HCT116 (cell line): ENCODE results near the gene CREBL2. TPM values are rescaled to one million over a fixed set of nuclear protein-coding genes. Genes with fewer than 3 reads are reported as not detected.
"Not testable (repeated sequence)": the region's sequence is repeated elsewhere in the genome, so short reads cannot be mapped to it uniquely, and the experiment has no call there.

ENCODE experiments used
- ATAC-seq: fragments of 200-7000 bp; cut with Tn5 transposase; 2 replicates; pipeline ENCODE4 v1.9.1; 2020; ENCODE audit warnings: mild to moderate bottlenecking, moderate library complexity
- BruUV-seq: library from RNA; stranded (reverse); fragments of 400-500 nt; replicated peaks from 2 replicates; lab custom pipeline; 2021; lab: Mats Ljungman, UMichigan
- CTCF ChIA-PET: fragments of 300-600 bp; sonication (Branson Sonifier 250); formaldehyde crosslinking; loops from one replicate; lab custom pipeline; 2021; ENCODE audit warnings: antibody characterized with exemption; lab: Charles Lee
- POLR2A ChIA-PET: fragments of 300-600, 350-600 bp; sonication (Branson Sonifier 250); formaldehyde crosslinking; loops from one replicate; lab custom pipeline; 2021; ENCODE audit warnings: antibody characterized with exemption; lab: Charles Lee
- RAD21 ChIA-PET, 2 experiments: fragments of 300-600 bp; sonication (Branson Sonifier 250); formaldehyde crosslinking; loops; one replicate each; lab custom pipeline; 2023; ENCODE audit warnings: low total read pairs in 2 of 2; ENCODE audit not compliant: uncharacterized antibody in 2 of 2, unreplicated experiment in 2 of 2, low non-redundant PET in 1 of 2; lab: Charles Lee
- DNase-seq: peaks from one replicate; pipeline ENCODE4 v3.0.0-alpha.2; 2010; ENCODE audit warnings: low read depth, low spot score
- H2AFZ ChIP-seq: fragments of 200-600 bp; shearing (Covaris generic), sonication (generic); 2 replicates; pipeline ENCODE4 v1.6.1; 2017; ENCODE audit warnings: low read depth, mixed run types, mixed read lengths, antibody characterized with exemption, low read length; ENCODE audit not compliant: poor library complexity, severe bottlenecking
- H3K27ac ChIP-seq: 2 replicates; pipeline ENCODE4 v1.5.1; 2012; ENCODE audit warnings: low read depth, low read length
- H3K27me3 ChIP-seq: fragments of 200-600 bp; sonication (generic); 2 replicates; pipeline ENCODE4 v1.6.1; 2016; ENCODE audit warnings: mixed run types, low read length, mixed read lengths; ENCODE audit not compliant: insufficient read depth
- H3K36me3 ChIP-seq, 2 experiments: fragments of 200-500 bp in 1 of 2; fragments of 200-600 bp in 1 of 2; sonication (Bioruptor generic) in 1 of 2; sonication (generic) in 1 of 2; 2 replicates each; pipeline versions ENCODE4 v1.5.1 to v1.6.1; 2014 to 2016; ENCODE audit warnings: low read length in 2 of 2, inconsistent platforms in 1 of 2, mixed read lengths in 1 of 2, mixed run types in 1 of 2; ENCODE audit not compliant: insufficient read depth in 2 of 2, control insufficient read depth in 1 of 2
- H3K4me1 ChIP-seq, 2 experiments: fragments of 200-600 bp in 1 of 2; sonication (generic) in 1 of 2; 2 replicates each; pipeline versions ENCODE4 v1.5.1 to v1.6.1; 2012 to 2017; ENCODE audit warnings: low read length in 2 of 2, inconsistent platforms in 1 of 2, mild to moderate bottlenecking in 1 of 2, mixed read lengths in 1 of 2, mixed run types in 1 of 2, moderate library complexity in 1 of 2; ENCODE audit not compliant: insufficient read depth in 2 of 2, control insufficient read depth in 1 of 2
- H3K4me2 ChIP-seq: fragments of 200-600 bp; sonication (generic); 2 replicates; pipeline ENCODE4 v1.6.1; 2017; ENCODE audit warnings: mixed run types, low read length, mixed read lengths
- H3K4me3 ChIP-seq, 2 experiments: fragments of 200-600 bp in 1 of 2; sonication (generic) in 1 of 2; replicated peaks in 1 of 2; 2 replicates each; pipeline ENCODE4 v1.5.1; 2011 to 2016; ENCODE audit warnings: low read length in 2 of 2, control low read depth in 1 of 2, low read depth in 1 of 2, mild to moderate bottlenecking in 1 of 2, mixed read lengths in 1 of 2, mixed run types in 1 of 2
- H3K79me2 ChIP-seq: fragments of 200-600 bp; sonication (generic); 2 replicates; pipeline ENCODE4 v1.6.1; 2017; ENCODE audit warnings: mild to moderate bottlenecking, mixed run types, low read length, moderate library complexity, mixed read lengths; ENCODE audit not compliant: insufficient read depth
- H3K9ac ChIP-seq: fragments of 200-600 bp; sonication (generic); 2 replicates; pipeline ENCODE4 v1.6.1; 2016; ENCODE audit warnings: low read length, mixed read lengths
- H3K9me2 ChIP-seq: fragments of 200-600 bp; sonication (generic), shearing (Covaris generic); 2 replicates; pipeline ENCODE4 v1.6.1; 2017; ENCODE audit warnings: mixed run types, mild to moderate bottlenecking, moderate library complexity; ENCODE audit not compliant: insufficient read depth
- H3K9me3 ChIP-seq, 2 experiments: fragments of 200-500 bp in 1 of 2; fragments of 200-600 bp in 1 of 2; sonication (Bioruptor generic) in 1 of 2; sonication (generic) in 1 of 2; 2 replicates each; pipeline ENCODE4 v1.6.1; 2014 to 2017; ENCODE audit warnings: low read length in 2 of 2, mixed read lengths in 2 of 2, inconsistent platforms in 1 of 2, low read depth in 1 of 2, mild to moderate bottlenecking in 1 of 2, mixed run types in 1 of 2, moderate library complexity in 1 of 2; ENCODE audit not compliant: control insufficient read depth in 1 of 2, insufficient read depth in 1 of 2
- H4K20me1 ChIP-seq: fragments of 200-600 bp; sonication (generic), shearing (Covaris generic); 2 replicates; pipeline ENCODE4 v1.6.1; 2017; ENCODE audit warnings: mixed run types, mild to moderate bottlenecking, moderate library complexity; ENCODE audit not compliant: insufficient read depth
- EGR1 ChIP-seq: IDR thresholded peaks from 2 replicates; pipeline ENCODE4 v1.6.1; 2012; ENCODE audit warnings: low read depth
- EZH2 ChIP-seq: fragments of 200-600 bp; sonication (generic); IDR thresholded peaks from 2 replicates; pipeline ENCODE4 v1.6.1; 2017; ENCODE audit warnings: antibody characterized with exemption, mixed run types
- JUND ChIP-seq: IDR thresholded peaks from 2 replicates; pipeline ENCODE4 v1.6.1; 2012
- SP1 ChIP-seq: IDR thresholded peaks from 2 replicates; pipeline ENCODE4 v1.6.1; 2012; ENCODE audit warnings: low read depth
- TCF7L2 ChIP-seq: IDR thresholded peaks from 2 replicates; pipeline ENCODE4 v1.7.0; 2011; ENCODE audit warnings: borderline replicate concordance, inconsistent platforms; ENCODE audit not compliant: insufficient read depth, insufficient read length; ENCODE audit errors: extremely low read depth
- intact Hi-C: fragments of 100-400 bp; cut with micrococcal nuclease; formaldehyde crosslinking; loops from 2 replicates; pipeline ENCODE4 v1.10.0; 2022
- total RNA-seq: library from RNA; stranded (reverse); gene quantifications from one replicate; pipeline ENCODE4 v1.2.1, GENCODE V29; 2021; ENCODE audit not compliant: unreplicated experiment
- TF ChIP-seq, protein P1 (sequence below): IDR thresholded peaks from 2 replicates; pipeline ENCODE4 v1.6.1; 2012; ENCODE audit warnings: low read depth

The CREBL2 gene
- total RNA-seq, 1 experiment from 2014 or later = 11.3 TPM

- TF ChIP-seq JUND (no peak), SP1 (no peak), EZH2 (no peak), EGR1 (no peak), TCF7L2 (no peak)
- TF ChIP-seq, protein P1, sequence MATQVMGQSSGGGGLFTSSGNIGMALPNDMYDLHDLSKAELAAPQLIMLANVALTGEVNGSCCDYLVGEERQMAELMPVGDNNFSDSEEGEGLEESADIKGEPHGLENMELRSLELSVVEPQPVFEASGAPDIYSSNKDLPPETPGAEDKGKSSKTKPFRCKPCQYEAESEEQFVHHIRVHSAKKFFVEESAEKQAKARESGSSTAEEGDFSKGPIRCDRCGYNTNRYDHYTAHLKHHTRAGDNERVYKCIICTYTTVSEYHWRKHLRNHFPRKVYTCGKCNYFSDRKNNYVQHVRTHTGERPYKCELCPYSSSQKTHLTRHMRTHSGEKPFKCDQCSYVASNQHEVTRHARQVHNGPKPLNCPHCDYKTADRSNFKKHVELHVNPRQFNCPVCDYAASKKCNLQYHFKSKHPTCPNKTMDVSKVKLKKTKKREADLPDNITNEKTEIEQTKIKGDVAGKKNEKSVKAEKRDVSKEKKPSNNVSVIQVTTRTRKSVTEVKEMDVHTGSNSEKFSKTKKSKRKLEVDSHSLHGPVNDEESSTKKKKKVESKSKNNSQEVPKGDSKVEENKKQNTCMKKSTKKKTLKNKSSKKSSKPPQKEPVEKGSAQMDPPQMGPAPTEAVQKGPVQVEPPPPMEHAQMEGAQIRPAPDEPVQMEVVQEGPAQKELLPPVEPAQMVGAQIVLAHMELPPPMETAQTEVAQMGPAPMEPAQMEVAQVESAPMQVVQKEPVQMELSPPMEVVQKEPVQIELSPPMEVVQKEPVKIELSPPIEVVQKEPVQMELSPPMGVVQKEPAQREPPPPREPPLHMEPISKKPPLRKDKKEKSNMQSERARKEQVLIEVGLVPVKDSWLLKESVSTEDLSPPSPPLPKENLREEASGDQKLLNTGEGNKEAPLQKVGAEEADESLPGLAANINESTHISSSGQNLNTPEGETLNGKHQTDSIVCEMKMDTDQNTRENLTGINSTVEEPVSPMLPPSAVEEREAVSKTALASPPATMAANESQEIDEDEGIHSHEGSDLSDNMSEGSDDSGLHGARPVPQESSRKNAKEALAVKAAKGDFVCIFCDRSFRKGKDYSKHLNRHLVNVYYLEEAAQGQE = no peak
Observed at GRCh38 chr12:12651752-12652151, 40.1 kb downstream of the CREBL2 start.

DNA sequence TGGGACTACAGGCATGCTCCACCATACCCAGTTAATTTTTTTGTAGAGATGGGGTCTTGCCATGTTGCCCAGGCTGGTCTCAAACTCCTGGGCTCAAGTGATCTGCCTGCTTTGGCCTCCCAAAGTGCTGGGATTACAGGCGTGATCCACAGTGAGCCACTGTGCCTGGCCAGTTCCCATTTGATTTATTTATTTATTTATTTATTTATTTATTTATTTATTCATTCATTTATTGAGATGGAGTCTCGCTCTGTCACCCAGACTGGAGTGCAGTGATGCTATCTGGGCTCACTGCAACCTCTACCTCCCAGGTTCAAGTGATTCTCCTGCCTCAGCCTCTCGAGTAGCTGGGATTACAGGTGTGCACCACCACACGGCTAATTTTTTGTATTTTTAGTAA is 41.0 kb downstream of the CREBL2 start:
- ATAC-seq = not testable (repeated sequence)

More at GRCh38 chr12:12651752-12652151, 40.1 kb downstream of the CREBL2 start:
- intact Hi-C loops = no loop called here
- Histone ChIP-seq H3K27me3 (no peaks in the 10 kb centered on the region), H3K4me2 (no peak overlapping the region), H3K27ac (no peak overlapping the region), H4K20me1 (no peaks in the 10 kb centered on the region), H3K36me3 (no peaks in the 10 kb centered on the region), H3K79me2 (no peaks in the 10 kb centered on the region), H3K9me2 (no peaks in the 10 kb centered on the region), H3K9ac (no peak overlapping the region), H2AFZ (no peak overlapping the region), H3K4me1 (no peaks in the 10 kb centered on the region), H3K4me3 (no peak overlapping the region), H3K9me3 (peaks cover 8 to 21% of the 10 kb centered on the region in 2 experiments; a peak in 3 of 4 replicates)
- DNase-seq (no peak), ATAC-seq (no peak)
- ChIA-PET RAD21 (no interaction called here), CTCF (no interaction called here), POLR2A (no interaction called here)
- BruUV-seq = no TSS peak

More for the DNA sequence above, 41.0 kb downstream of the CREBL2 start:
- CTCF ChIA-PET, POLR2A ChIA-PET, H3K36me3 ChIP-seq, H3K9ac ChIP-seq, H3K9me2 ChIP-seq, H3K4me2 ChIP-seq, H3K79me2 ChIP-seq, H2AFZ ChIP-seq, H3K27me3 ChIP-seq, BruUV-seq, RAD21 ChIA-PET, intact Hi-C loops, H4K20me1 ChIP-seq, H3K4me1 ChIP-seq, H3K27ac ChIP-seq, DNase-seq, H3K4me3 ChIP-seq: not testable (repeated sequence)
- H3K9me3 ChIP-seq = peaks cover 8 to 21% of the 10 kb centered on the region in 2 experiments; a peak in 3 of 4 replicates
